CD4-positive, CD25-positive, alpha-beta regulatory T cell (primary cell): ENCODE data around the gene TREML2. TPM values are rescaled to one million over a fixed set of nuclear protein-coding genes. Genes with fewer than 3 reads are reported as not detected.

ENCODE experiments used
- ATAC-seq, 2 donors: fragments of 150-1000 bp; cut with Tn5 transposase; one replicate each; pipeline ENCODE4 v1.10.0; 2021; ENCODE audit warnings: low read depth in 2 of 2, moderate number of reproducible peaks in 2 of 2, moderate library complexity in 1 of 2
- DNase-seq, 3 donors: peaks; one replicate each; pipeline versions ENCODE4 v3.0.0 to v3.0.0-alpha.2; 2012 to 2022; ENCODE audit warnings: mixed read lengths in 1 of 3
- H3K27ac ChIP-seq: one replicate; pipeline ENCODE4 v1.7.0; 2013; ENCODE audit warnings: mild to moderate bottlenecking, low read length; ENCODE audit not compliant: insufficient read depth, poor library complexity, severe bottlenecking
- H3K27me3 ChIP-seq: one replicate; pipeline ENCODE4 v1.7.0; 2013; ENCODE audit warnings: low read length; ENCODE audit not compliant: control insufficient read depth, insufficient read depth
- H3K36me3 ChIP-seq: one replicate; pipeline ENCODE4 v1.7.0; 2013; ENCODE audit warnings: mild to moderate bottlenecking, low read length, moderate library complexity; ENCODE audit not compliant: control insufficient read depth, insufficient read depth
- H3K4me1 ChIP-seq: 2 replicates; pipeline ENCODE4 v1.7.0; 2013; ENCODE audit warnings: mild to moderate bottlenecking, low read length; ENCODE audit not compliant: insufficient read depth, control insufficient read depth, poor library complexity, severe bottlenecking
- H3K4me3 ChIP-seq: one replicate; pipeline ENCODE4 v1.7.0; 2013; ENCODE audit warnings: low read depth, mild to moderate bottlenecking, low read length, moderate library complexity
- H3K9me3 ChIP-seq, 2 experiments: 1 replicate in 1 of 2; 2 replicates in 1 of 2; pipeline ENCODE4 v1.7.0; 2013; ENCODE audit warnings: low read length in 2 of 2, mild to moderate bottlenecking in 1 of 2, moderate library complexity in 1 of 2; ENCODE audit not compliant: control insufficient read depth in 2 of 2
- H3K27ac Mint-ChIP-seq, 3 donors: one replicate each; pipeline ENCODE4 v1.8.0; 2020 to 2022; ENCODE audit warnings: mild to moderate bottlenecking in 3 of 3, mixed read lengths in 3 of 3, moderate library complexity in 2 of 3
- H3K27me3 Mint-ChIP-seq: one replicate; pipeline ENCODE4 v1.8.0; 2022; ENCODE audit warnings: mild to moderate bottlenecking, mixed read lengths
- H3K36me3 Mint-ChIP-seq: one replicate; pipeline ENCODE4 v1.8.0; 2020; ENCODE audit warnings: mixed read lengths
- H3K4me1 Mint-ChIP-seq, 4 donors: one replicate each; pipeline ENCODE4 v1.8.0; 2020 to 2022; ENCODE audit warnings: mixed read lengths in 4 of 4, mild to moderate bottlenecking in 1 of 4
- H3K4me3 Mint-ChIP-seq, 4 donors: one replicate each; pipeline ENCODE4 v1.8.0; 2020 to 2022; ENCODE audit warnings: mild to moderate bottlenecking in 4 of 4, mixed read lengths in 4 of 4, moderate library complexity in 3 of 4
- H3K9me3 Mint-ChIP-seq, 7 donors: one replicate each; pipeline ENCODE4 v1.8.0; 2020 to 2022; ENCODE audit warnings: mixed read lengths in 7 of 7, mild to moderate bottlenecking in 3 of 7, moderate library complexity in 2 of 7
- polyA plus RNA-seq, 4 donors: library from polyadenylated mRNA; unstranded; fragments of 300-500 nt; fragmentation: Illumina TruSeq; gene quantifications; one replicate each; pipeline ENCODE4 v1.2.3, GENCODE V29; 2021
- total RNA-seq: library from RNA; stranded (reverse); gene quantifications from one replicate; pipeline ENCODE4 v1.2.3, GENCODE V29; 2022

TREML2 gene
- total and polyA plus RNA-seq, 5 donors from 2014 or later, result 0.64 to 1.7 (median 1.4) TPM

DNA sequence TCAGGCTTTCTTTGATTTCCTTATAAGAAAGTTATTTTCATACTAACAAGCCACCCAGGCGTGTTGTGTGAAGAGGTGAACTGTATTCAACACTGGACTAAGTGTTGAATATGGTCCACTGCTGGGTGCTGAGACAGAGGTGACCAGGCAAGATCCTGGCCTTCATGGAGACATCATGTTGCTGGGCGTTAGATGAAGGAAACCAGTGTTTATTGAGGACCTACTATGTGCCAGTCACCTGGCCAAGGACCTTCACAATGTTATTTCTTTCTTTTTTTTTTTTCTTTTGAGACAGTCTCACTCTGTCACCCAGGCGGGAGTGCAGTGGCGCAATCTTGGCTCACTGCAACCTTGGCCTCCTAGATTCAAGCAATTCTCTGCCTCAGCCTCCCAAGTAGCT is 44.9 kb downstream of the TREML2 start:
- no peaks in the 10 kb centered on the region for H3K27me3 ChIP-seq
- Mint-ChIP-seq H3K4me1 (peaks cover 0 to 3% (median 0%) of the 10 kb centered on the region in 4 donors), H3K27ac (peak overlapping the region in 1 of 3 donors; percentile 64), H3K36me3 (no peaks in the 10 kb centered on the region), H3K4me3 (no peak overlapping the region), H3K27me3 (peaks cover 11% of the 10 kb centered on the region), H3K9me3 (peaks cover 0 to 2% (median 0%) of the 10 kb centered on the region in 7 donors)
- no peak for DNase-seq
- H3K36me3 ChIP-seq, result no peaks in the 10 kb centered on the region
- H3K9me3 ChIP-seq, result no peaks in the 10 kb centered on the region
- H3K27ac ChIP-seq, result no peak overlapping the region
- ATAC-seq, result no peak
- H3K4me3 ChIP-seq, result no peak overlapping the region
- no peaks in the 10 kb centered on the region for H3K4me1 ChIP-seq

DNA sequence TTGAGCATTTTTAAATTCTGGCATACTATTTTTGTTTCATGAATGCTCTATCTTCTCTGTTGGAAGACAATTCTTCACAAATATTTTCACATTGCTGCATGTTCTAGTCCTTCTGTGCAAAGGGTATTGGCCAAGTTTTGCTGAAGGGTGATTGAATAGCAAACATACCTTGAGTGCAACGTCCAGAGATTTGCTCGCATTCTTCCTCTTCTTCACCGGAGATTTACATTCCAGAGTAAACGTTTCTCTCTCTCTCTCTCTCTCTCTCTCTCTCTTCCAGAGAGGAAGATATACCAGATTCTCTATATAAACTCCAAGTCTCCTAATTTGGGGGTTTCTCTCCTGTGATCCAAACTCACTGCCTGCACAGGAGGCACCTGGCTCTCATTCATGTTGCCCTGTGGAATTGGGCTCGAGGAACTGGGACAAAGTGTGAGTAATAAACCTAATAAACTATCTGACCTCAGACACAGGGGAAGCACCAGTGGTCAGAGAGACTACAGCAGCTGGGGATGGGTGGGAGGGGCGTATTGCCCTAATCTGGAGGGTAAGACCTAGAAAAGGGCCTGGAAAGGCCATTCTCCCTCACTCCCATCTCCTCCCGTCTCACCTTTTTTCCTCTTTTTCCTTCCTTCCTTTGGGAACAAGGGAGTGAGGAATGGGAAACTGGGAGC is 45.7 kb downstream of the TREML2 start:
- Mint-ChIP-seq H3K36me3 (no peaks in the 10 kb centered on the region), H3K4me1 (peaks cover 0 to 3% (median 0%) of the 10 kb centered on the region in 4 donors), H3K4me3 (no peak overlapping the region), H3K27me3 (peaks cover 11% of the 10 kb centered on the region), H3K9me3 (peaks cover 0 to 3% (median 0%) of the 10 kb centered on the region in 7 donors), H3K27ac (no peak overlapping the region)
- H3K4me3 ChIP-seq, result no peak overlapping the region
- no peaks in the 10 kb centered on the region for H3K9me3 ChIP-seq
- H3K27ac ChIP-seq, result no peak overlapping the region
- no peak for DNase-seq
- H3K36me3 ChIP-seq, result no peaks in the 10 kb centered on the region
- H3K4me1 ChIP-seq, result no peaks in the 10 kb centered on the region
- no peak for ATAC-seq
- no peaks in the 10 kb centered on the region for H3K27me3 ChIP-seq

DNA sequence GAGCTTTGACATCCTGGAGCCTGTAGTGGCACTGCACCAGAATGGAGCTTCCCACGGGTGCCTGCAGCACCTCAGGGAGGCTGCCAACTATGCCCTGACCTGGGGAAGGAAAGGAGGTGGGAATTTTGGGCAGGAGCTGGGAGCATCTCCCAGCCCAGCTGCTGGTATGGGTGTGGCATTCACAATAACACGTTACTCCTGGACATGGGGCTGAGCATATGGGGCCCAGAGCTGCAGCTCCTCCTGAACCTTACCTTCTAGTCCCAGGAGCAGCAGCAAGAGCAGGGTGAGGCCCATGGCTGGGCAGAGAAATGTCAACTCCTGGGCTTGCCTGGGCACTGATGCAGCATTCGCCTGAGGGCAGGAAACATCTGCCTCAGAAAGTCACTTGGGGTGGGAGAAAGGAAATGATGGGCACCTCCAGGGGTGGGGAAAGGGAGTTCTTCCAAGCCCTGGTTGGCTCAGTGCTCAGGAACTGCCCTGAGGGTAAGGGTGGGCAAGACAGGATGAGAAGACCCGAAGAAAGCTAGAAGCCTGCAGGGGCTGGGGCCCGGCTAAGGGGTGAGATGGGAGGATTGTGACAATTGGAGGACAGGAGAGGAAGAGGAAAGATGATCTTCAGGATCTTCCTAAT is 46.8 kb downstream of the TREML2 start, which contains the start of gene TREML1:
TREML1 (minus strand) TSS at position 356 of the 634 bp plus-strand sequence; CDS start at position 297, 59 bp downstream.
- DNase-seq, result no peak
- no peaks in the 10 kb centered on the region for H3K9me3 ChIP-seq
- peaks cover 0 to 3% (median 0%) of the 10 kb centered on the region in 4 donors for H3K4me1 Mint-ChIP-seq
- ATAC-seq, result no peak
- H3K4me3 ChIP-seq, result no peak within 1 kb of the TSS
- H3K27me3 Mint-ChIP-seq, result peaks cover 11% of the 10 kb centered on the region
- no peaks in the 10 kb centered on the region for H3K36me3 Mint-ChIP-seq
- no peak within 1 kb of the TSS for H3K4me3 Mint-ChIP-seq
- no peaks in the 10 kb centered on the region for H3K27me3 ChIP-seq
- H3K4me1 ChIP-seq, result no peaks in the 10 kb centered on the region
- H3K27ac Mint-ChIP-seq, result peak within 1 kb of the TSS in 1 of 3 donors; percentile 83
- no peaks in the 10 kb centered on the region for H3K36me3 ChIP-seq
- peaks cover 0 to 3% (median 0%) of the 10 kb centered on the region in 7 donors for H3K9me3 Mint-ChIP-seq
- H3K27ac ChIP-seq, result no peak within 1 kb of the TSS

DNA sequence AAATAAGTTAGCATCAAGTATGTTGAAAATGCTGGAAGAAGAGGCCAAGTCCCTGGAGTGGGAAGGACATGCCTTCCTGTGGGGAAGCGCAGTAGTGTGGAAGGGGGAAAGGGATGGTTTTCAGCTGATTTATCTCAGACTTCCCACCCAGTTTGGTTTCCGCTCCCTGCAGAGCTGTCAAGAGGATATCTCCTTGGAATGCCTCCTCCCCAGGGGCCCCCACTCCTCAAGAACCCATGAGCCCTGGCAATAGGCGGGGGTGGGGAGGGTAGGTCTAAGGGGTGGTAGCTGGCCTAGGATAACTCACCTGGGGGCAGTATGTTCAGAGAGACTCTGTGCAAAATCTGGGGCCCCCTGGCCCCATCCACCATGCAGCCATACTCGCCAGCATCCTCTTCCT is 47.5 kb downstream of the TREML2 start:
- H3K4me1 Mint-ChIP-seq, result peaks cover 0 to 7% (median 0%) of the 10 kb centered on the region in 4 donors
- peaks cover 11% of the 10 kb centered on the region for H3K27me3 Mint-ChIP-seq
- H3K4me1 ChIP-seq, result no peaks in the 10 kb centered on the region
- no peak for DNase-seq
- ATAC-seq, result no peak
- no peak overlapping the region for H3K4me3 ChIP-seq
- H3K27me3 ChIP-seq, result no peaks in the 10 kb centered on the region
- H3K27ac ChIP-seq, result no peak overlapping the region
- no peaks in the 10 kb centered on the region for H3K9me3 ChIP-seq
- H3K9me3 Mint-ChIP-seq, result peaks cover 0 to 3% (median 0%) of the 10 kb centered on the region in 7 donors
- peaks cover 5% of the 10 kb centered on the region for H3K36me3 Mint-ChIP-seq
- no peaks in the 10 kb centered on the region for H3K36me3 ChIP-seq
- no peak overlapping the region for H3K27ac Mint-ChIP-seq
- H3K4me3 Mint-ChIP-seq, result no peak overlapping the region

DNA sequence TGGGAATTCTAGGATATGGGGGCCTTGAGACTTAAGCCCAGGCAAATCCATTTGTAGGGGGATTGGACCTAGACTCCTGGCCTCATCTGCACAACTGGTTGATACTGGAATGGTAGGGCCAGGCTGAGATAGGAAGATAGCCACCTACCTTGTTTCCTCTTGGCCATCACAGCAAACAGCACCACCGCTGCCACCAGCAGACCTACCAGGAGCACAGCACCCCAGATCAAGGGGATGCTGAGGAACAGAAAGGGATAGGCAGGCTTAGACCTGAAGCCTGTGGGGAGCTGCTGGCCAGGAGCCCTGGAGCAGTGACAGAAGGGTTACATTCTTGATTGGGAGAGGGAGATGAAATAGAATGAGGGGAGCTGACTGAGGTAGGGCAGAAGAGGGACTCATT is 50.3 kb downstream of the TREML2 start:
- H3K4me3 Mint-ChIP-seq, result peak overlapping the region in 1 of 4 donors; percentile 48
- H3K27me3 Mint-ChIP-seq, result peaks cover 1% of the 10 kb centered on the region
- Histone ChIP-seq H3K4me1 (peaks cover 4% of the 10 kb centered on the region), H3K9me3 (no peaks in the 10 kb centered on the region), H3K4me3 (no peak overlapping the region), H3K27ac (no peak overlapping the region), H3K27me3 (no peaks in the 10 kb centered on the region), H3K36me3 (no peaks in the 10 kb centered on the region)
- H3K4me1 Mint-ChIP-seq, result peaks cover 9 to 18% (median 9%) of the 10 kb centered on the region in 4 donors
- H3K36me3 Mint-ChIP-seq, result peaks cover 13% of the 10 kb centered on the region
- ATAC-seq (no peak), DNase-seq (no peak)
- H3K9me3 Mint-ChIP-seq, result peaks cover 0 to 1% (median 0%) of the 10 kb centered on the region in 7 donors
- H3K27ac Mint-ChIP-seq, result no peak overlapping the region

DNA sequence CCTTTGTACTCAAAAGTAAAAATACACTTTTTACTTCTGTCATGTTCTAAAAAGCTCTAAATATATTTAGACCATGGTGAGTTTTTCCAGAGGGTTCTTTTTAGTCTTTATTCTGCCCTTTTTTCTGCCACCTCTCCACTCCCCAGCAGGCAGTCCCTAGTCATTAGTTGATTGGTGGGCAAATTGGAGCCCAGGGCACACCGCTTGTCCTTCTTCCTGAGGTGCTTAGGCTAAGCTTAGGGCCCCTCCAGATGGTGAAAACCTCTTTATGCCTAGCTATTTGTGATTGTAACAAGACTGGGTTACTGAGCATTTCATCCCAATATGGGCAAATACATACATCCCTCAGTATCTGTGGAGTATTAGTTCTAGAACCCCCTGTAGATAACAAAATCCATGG is 53.0 kb downstream of the TREML2 start:
- DNase-seq, result no peak
- Histone ChIP-seq H3K9me3 (no peaks in the 10 kb centered on the region), H3K4me1 (peaks cover 4% of the 10 kb centered on the region), H3K36me3 (no peaks in the 10 kb centered on the region), H3K27ac (no peak overlapping the region), H3K27me3 (no peaks in the 10 kb centered on the region), H3K4me3 (peak overlapping the region; percentile 26)
- H3K4me3 Mint-ChIP-seq, result peak overlapping the region in 1 of 4 donors; percentile 48
- H3K27me3 Mint-ChIP-seq, result no peaks in the 10 kb centered on the region
- no peak overlapping the region for H3K27ac Mint-ChIP-seq
- peaks cover 9 to 16% (median 9%) of the 10 kb centered on the region in 4 donors for H3K4me1 Mint-ChIP-seq
- peaks cover 28% of the 10 kb centered on the region for H3K36me3 Mint-ChIP-seq
- H3K9me3 Mint-ChIP-seq, result peaks cover 0 to 1% (median 0%) of the 10 kb centered on the region in 7 donors
- no peak for ATAC-seq
